SK-N-SH treated with all-trans-retinoic acid at 6 μM for 48 hours (cell line): ENCODE measurements around the gene PVRIG.

ENCODE experiments used
- ATAC-seq: fragments of 200-7000 bp; cut with Tn5 transposase; 3 replicates; pipeline ENCODE4 v1.9.1; 2020; ENCODE audit warnings: mild to moderate bottlenecking, moderate library complexity
- ARNTL ChIP-seq: fragments of 450-650 bp; formaldehyde crosslinking; IDR thresholded peaks from 2 replicates; pipeline ENCODE4 v1.5.0; 2020; ENCODE audit warnings: low read depth, mild to moderate bottlenecking, moderate library complexity, borderline replicate concordance
- BACH2 ChIP-seq: fragments of 250-450 bp; sonication (Bioruptor Pico); IDR thresholded peaks from 2 replicates; pipeline ENCODE4 v1.9.0; 2021; ENCODE audit warnings: mild to moderate bottlenecking, borderline replicate concordance
- CREB5 ChIP-seq: fragments of 250-450 bp; sonication (Bioruptor Pico); IDR thresholded peaks from 2 replicates; pipeline ENCODE4 v1.5.1; 2020; ENCODE audit warnings: low read depth, mild to moderate bottlenecking, moderate library complexity
- CSDC2 ChIP-seq: fragments of 250-450 bp; sonication (Bioruptor Pico); IDR thresholded peaks from 2 replicates; pipeline ENCODE4 v1.5.0; 2020; ENCODE audit warnings: mild to moderate bottlenecking, moderate library complexity
- CSRNP3 ChIP-seq: fragments of 250-450 bp; sonication (Bioruptor Pico); IDR thresholded peaks from 2 replicates; pipeline ENCODE4 v1.5.1; 2021; ENCODE audit warnings: mild to moderate bottlenecking, moderate library complexity
- ESRRG ChIP-seq: fragments of 250-450 bp; sonication (Bioruptor Pico); IDR thresholded peaks from 2 replicates; pipeline ENCODE4 v1.6.1; 2021; ENCODE audit warnings: mild to moderate bottlenecking
- ISL1 ChIP-seq: fragments of 250-450 bp; sonication (Bioruptor Pico); IDR thresholded peaks from 2 replicates; pipeline ENCODE4 v2.1.2; 2022; ENCODE audit warnings: mild to moderate bottlenecking, moderate library complexity
- OSR1 ChIP-seq: fragments of 250-450 bp; sonication (Bioruptor Pico); IDR thresholded peaks from 2 replicates; pipeline ENCODE4 v1.8.0; 2022; ENCODE audit warnings: moderate library complexity, mild to moderate bottlenecking, inconsistent platforms
- PATZ1 ChIP-seq: fragments of 250-450 bp; sonication (Bioruptor Pico); IDR thresholded peaks from 2 replicates; pipeline ENCODE4 v1.8.0; 2020; ENCODE audit warnings: mild to moderate bottlenecking, moderate library complexity, borderline replicate concordance
- POU6F1 ChIP-seq: fragments of 250-450 bp; sonication (Bioruptor Pico); IDR thresholded peaks from 2 replicates; pipeline ENCODE4 v1.8.0; 2021; ENCODE audit warnings: low read depth, mild to moderate bottlenecking, moderate library complexity, borderline replicate concordance
- PPARA ChIP-seq: fragments of 250-450 bp; sonication (Bioruptor Pico); IDR thresholded peaks from 2 replicates; pipeline ENCODE4 v1.5.0; 2020; ENCODE audit warnings: mild to moderate bottlenecking, borderline replicate concordance
- RARB ChIP-seq: fragments of 250-450 bp; sonication (Bioruptor Pico); IDR thresholded peaks from 2 replicates; pipeline ENCODE4 v1.8.0; 2021; ENCODE audit warnings: mild to moderate bottlenecking, moderate library complexity
- SNAI2 ChIP-seq: fragments of 250-450 bp; sonication (Bioruptor Pico); IDR thresholded peaks from 2 replicates; pipeline ENCODE4 v1.5.0; 2020; ENCODE audit warnings: mild to moderate bottlenecking, moderate library complexity
- TCF4 ChIP-seq: fragments of 250-450 bp; sonication (Bioruptor Pico); IDR thresholded peaks from 2 replicates; pipeline ENCODE4 v1.8.0; 2021; ENCODE audit warnings: mild to moderate bottlenecking, moderate library complexity, borderline replicate concordance
- TOX ChIP-seq: fragments of 250-450 bp; sonication (Bioruptor Pico); IDR thresholded peaks from 2 replicates; pipeline ENCODE4 v1.8.0; 2021; ENCODE audit warnings: mild to moderate bottlenecking, moderate library complexity, borderline replicate concordance
- ZFP3 ChIP-seq: fragments of 250-450 bp; sonication (Bioruptor Pico); IDR thresholded peaks from 2 replicates; pipeline ENCODE4 v1.5.0; 2020; ENCODE audit warnings: mild to moderate bottlenecking, moderate library complexity
- ZFP30 ChIP-seq: fragments of 450-650 bp; formaldehyde crosslinking; IDR thresholded peaks from 2 replicates; pipeline ENCODE4 v1.5.0; 2022; ENCODE audit warnings: mild to moderate bottlenecking, moderate library complexity
- ZNF565 ChIP-seq: fragments of 450-650 bp; formaldehyde crosslinking; conservative IDR thresholded peaks from 2 replicates; pipeline ENCODE4 v1.5.0; 2020; ENCODE audit warnings: low read depth, mild to moderate bottlenecking, moderate library complexity
- ZNF70 ChIP-seq: fragments of 450-650 bp; formaldehyde crosslinking; IDR thresholded peaks from 2 replicates; pipeline ENCODE4 v1.5.0; 2020; ENCODE audit warnings: mild to moderate bottlenecking, moderate library complexity
- ZNF8 ChIP-seq: fragments of 450-650 bp; formaldehyde crosslinking; IDR thresholded peaks from 2 replicates; pipeline ENCODE4 v1.5.0; 2020; ENCODE audit warnings: mild to moderate bottlenecking, moderate library complexity

The PVRIG gene

GRCh38 chr7:100220586-100221230 is 959 bp downstream of the PVRIG start:
- ATAC-seq = no peak
- no peak for TF ChIP-seq ESRRG (CRISPR knock-in tag)
- no peak for TF ChIP-seq CREB5 (CRISPR knock-in tag)
- no peak for TF ChIP-seq ARNTL (CRISPR knock-in tag)
- no peak for TF ChIP-seq PATZ1
- no peak for TF ChIP-seq ZNF565 (CRISPR knock-in tag)
- no peak for TF ChIP-seq CSDC2 (CRISPR knock-in tag)
- TF ChIP-seq RARB (CRISPR knock-in tag) = no peak
- TF ChIP-seq TOX = no peak
- TF ChIP-seq TCF4 (CRISPR knock-in tag) = no peak
- no peak for TF ChIP-seq ZFP3
- no peak for TF ChIP-seq ZNF8 (CRISPR knock-in tag)
- TF ChIP-seq SNAI2 (CRISPR knock-in tag) = no peak
- TF ChIP-seq ZNF70 (CRISPR knock-in tag) = no peak
- TF ChIP-seq OSR1 = no peak
- TF ChIP-seq ISL1 (CRISPR knock-in tag) = no peak
- no peak for TF ChIP-seq BACH2 (CRISPR knock-in tag)

- ATAC-seq = no peak
These were observed 1.5 kb downstream of the PVRIG start for GRCh38 chr7:100221231-100221718.

More at GRCh38 chr7:100221231-100221718, 1.5 kb downstream of the PVRIG start:
- TF ChIP-seq POU6F1 (CRISPR knock-in tag) = no peak
- no peak for TF ChIP-seq SNAI2 (CRISPR knock-in tag)
- TF ChIP-seq TCF4 (CRISPR knock-in tag) = no peak
- TF ChIP-seq ISL1 (CRISPR knock-in tag) = no peak
- no peak for TF ChIP-seq BACH2 (CRISPR knock-in tag)
- TF ChIP-seq CSRNP3 (CRISPR knock-in tag) = no peak
- TF ChIP-seq PPARA (CRISPR knock-in tag) = no peak
- TF ChIP-seq CSDC2 (CRISPR knock-in tag) = no peak
- no peak for TF ChIP-seq ESRRG (CRISPR knock-in tag)
- TF ChIP-seq ZFP30 (CRISPR knock-in tag) = no peak
- TF ChIP-seq ZNF565 (CRISPR knock-in tag) = no peak
- no peak for TF ChIP-seq PATZ1
- TF ChIP-seq TOX = no peak
- TF ChIP-seq ZNF70 (CRISPR knock-in tag) = no peak
- TF ChIP-seq ZFP3 = no peak
- TF ChIP-seq, all 23 proteins: peak for 0
